Thoracic aorta (tissue), 2 donors: ENCODE results near the gene XRN2. TPM values are rescaled to one million over a fixed set of nuclear protein-coding genes. Genes with fewer than 3 reads are reported as not detected.
"Not testable (repeated sequence)": the region's sequence is repeated elsewhere in the genome, so short reads cannot be mapped to it uniquely, and the experiment has no call there.

Experiments
- ATAC-seq: fragments of 150-250 bp; one replicate; pipeline ENCODE4 v1.8.0; 2017; ENCODE audit warnings: low read depth; ENCODE audit not compliant: insufficient number of reproducible peaks, low FRiP score
- DNase-seq: peaks from one replicate; pipeline ENCODE4 v3.0.0-alpha.2; 2020; ENCODE audit warnings: low spot score
- H3K27ac ChIP-seq, 2 donors: fragments of 200-600 bp; sonication (generic); 1 replicate in 1 of 2; 2 replicates in 1 of 2; pipeline ENCODE4 v1.5.1; 2016; ENCODE audit warnings: mild to moderate bottlenecking in 2 of 2, moderate library complexity in 2 of 2
- H3K27me3 ChIP-seq: fragments of 200-600 bp; sonication (generic); replicated peaks from 2 replicates; pipeline ENCODE4 v1.6.0; 2016; ENCODE audit warnings: mild to moderate bottlenecking; ENCODE audit not compliant: insufficient read depth
- H3K36me3 ChIP-seq: fragments of 200-600 bp; sonication (generic); one replicate; pipeline ENCODE4 v1.5.1; 2016
- H3K4me1 ChIP-seq, 2 donors: fragments of 200-600 bp; sonication (generic); 1 replicate in 1 of 2; 2 replicates in 1 of 2; pipeline versions ENCODE4 v1.5.1 to v1.6.0; 2016; ENCODE audit warnings: low read depth in 2 of 2, mild to moderate bottlenecking in 1 of 2; ENCODE audit not compliant: control insufficient read depth in 1 of 2
- H3K4me3 ChIP-seq: fragments of 200-600 bp; sonication (generic); 2 replicates; pipeline ENCODE4 v1.5.1; 2016; ENCODE audit warnings: mild to moderate bottlenecking
- H3K9me3 ChIP-seq: fragments of 200-600 bp; sonication (generic); 2 replicates; pipeline ENCODE4 v1.5.1; 2016
- CTCF ChIP-seq: fragments of 200-600 bp; sonication (generic); IDR thresholded peaks from one replicate; pipeline ENCODE4 v1.5.1; 2019; ENCODE audit warnings: antibody characterized with exemption
- total RNA-seq, 2 donors: library from RNA; depleted of rRNA; stranded (reverse); fragments of >200 nt; gene quantifications; one replicate each; pipeline versions ENCODE4 v1.1.0 to v1.2.3, GENCODE V29; 2016

The XRN2 gene
- total RNA-seq, 2 donors from 2014 or later: 44.7 to 72.2 TPM

DNA sequence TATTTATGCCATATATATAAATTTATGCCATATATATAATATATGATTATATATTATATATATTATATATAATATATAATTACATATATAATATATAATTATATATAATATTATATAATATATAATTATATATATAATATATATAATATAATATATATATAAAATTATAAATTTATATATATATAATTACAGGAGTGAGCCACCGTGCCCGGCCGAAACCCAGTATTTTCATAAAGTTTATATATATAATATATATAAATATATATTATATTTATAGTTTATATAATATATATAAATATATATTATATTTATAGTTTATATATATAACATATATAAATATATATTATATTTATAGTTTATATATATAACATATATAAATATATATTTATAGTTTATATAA is 62.6 kb downstream of the XRN2 start:
- ATAC-seq: no peak
- TF ChIP-seq CTCF: no peak
- Histone ChIP-seq H3K27ac (no peak overlapping the region), H3K36me3 (peaks cover 35% of the 10 kb centered on the region), H3K4me3 (no peak overlapping the region), H3K4me1 (no peaks in the 10 kb centered on the region), H3K9me3 (no peaks in the 10 kb centered on the region), H3K27me3 (no peaks in the 10 kb centered on the region)
- DNase-seq: no peak

DNA sequence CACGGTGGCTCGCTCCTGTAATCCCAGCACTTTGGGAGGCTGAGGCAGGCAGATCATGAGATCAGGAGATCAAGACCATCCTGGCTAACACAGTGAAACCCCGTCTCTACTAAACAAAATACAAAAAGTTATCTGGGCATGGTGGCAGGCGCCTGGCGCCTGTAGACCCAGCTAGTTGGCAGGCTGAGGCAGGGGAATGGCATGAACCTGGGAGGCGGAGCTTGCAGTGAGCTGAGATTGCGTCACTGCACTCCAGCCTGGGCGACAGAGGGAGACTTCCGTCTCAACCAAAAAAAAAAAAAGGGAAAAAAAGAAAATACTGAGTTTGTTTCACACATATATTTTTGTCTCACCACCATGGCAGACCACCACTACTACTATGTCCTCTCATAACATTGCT is 63.1 kb downstream of the XRN2 start:
- H3K4me1 ChIP-seq: not testable (repeated sequence)

GRCh38 chr20:21368791-21369190 is 65.7 kb downstream of the XRN2 start:
- H3K36me3 ChIP-seq: peaks cover 20% of the 10 kb centered on the region
- ATAC-seq: no peak
- no peak overlapping the region for H3K27ac ChIP-seq
- no peak for TF ChIP-seq CTCF
- no peaks in the 10 kb centered on the region for H3K4me1 ChIP-seq
- DNase-seq: no peak
- no peaks in the 10 kb centered on the region for H3K9me3 ChIP-seq
- H3K27me3 ChIP-seq: no peaks in the 10 kb centered on the region
- no peak overlapping the region for H3K4me3 ChIP-seq

More for the DNA sequence above, 63.1 kb downstream of the XRN2 start:
- not testable (repeated sequence) for H3K4me3 ChIP-seq, H3K27ac ChIP-seq, H3K27me3 ChIP-seq, ATAC-seq, DNase-seq, H3K9me3 ChIP-seq
- H3K36me3 ChIP-seq: peaks cover 32% of the 10 kb centered on the region

DNA sequence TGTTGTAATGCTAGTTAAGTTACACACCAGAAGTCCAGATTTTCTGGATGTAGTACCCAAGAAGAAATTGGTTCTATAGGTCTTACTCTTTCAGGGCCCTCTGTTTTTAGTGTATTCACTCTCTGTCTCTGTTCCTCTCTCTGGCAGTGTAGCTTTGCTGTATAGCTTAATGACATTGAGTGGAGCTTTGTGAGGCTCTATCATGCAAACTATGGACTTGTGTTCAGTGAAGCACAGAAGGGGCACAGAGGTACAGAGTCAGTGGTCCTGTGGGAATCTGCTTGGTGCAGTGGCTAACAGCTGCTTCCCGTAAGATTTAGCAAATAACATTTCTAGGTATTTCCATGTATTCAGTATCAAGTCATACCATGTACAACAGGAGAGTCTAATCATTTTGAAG is 68.1 kb downstream of the XRN2 start:
- no peak overlapping the region for H3K27ac ChIP-seq
- H3K4me1 ChIP-seq: no peaks in the 10 kb centered on the region
- no peaks in the 10 kb centered on the region for H3K9me3 ChIP-seq
- DNase-seq (no peak), ATAC-seq (no peak)
- H3K36me3 ChIP-seq: peaks cover 12% of the 10 kb centered on the region
- H3K27me3 ChIP-seq: no peaks in the 10 kb centered on the region
- TF ChIP-seq CTCF: no peak
- H3K4me3 ChIP-seq: no peak overlapping the region

GRCh38 chr20:21372016-21372415 is 68.9 kb downstream of the XRN2 start:
- no peaks in the 10 kb centered on the region for H3K27me3 ChIP-seq
- no peak overlapping the region for H3K27ac ChIP-seq
- H3K36me3 ChIP-seq: peaks cover 9% of the 10 kb centered on the region
- no peak for TF ChIP-seq CTCF
- DNase-seq: no peak
- H3K4me3 ChIP-seq: no peak overlapping the region
- no peaks in the 10 kb centered on the region for H3K9me3 ChIP-seq
- no peak for ATAC-seq
- H3K4me1 ChIP-seq: no peaks in the 10 kb centered on the region

DNA sequence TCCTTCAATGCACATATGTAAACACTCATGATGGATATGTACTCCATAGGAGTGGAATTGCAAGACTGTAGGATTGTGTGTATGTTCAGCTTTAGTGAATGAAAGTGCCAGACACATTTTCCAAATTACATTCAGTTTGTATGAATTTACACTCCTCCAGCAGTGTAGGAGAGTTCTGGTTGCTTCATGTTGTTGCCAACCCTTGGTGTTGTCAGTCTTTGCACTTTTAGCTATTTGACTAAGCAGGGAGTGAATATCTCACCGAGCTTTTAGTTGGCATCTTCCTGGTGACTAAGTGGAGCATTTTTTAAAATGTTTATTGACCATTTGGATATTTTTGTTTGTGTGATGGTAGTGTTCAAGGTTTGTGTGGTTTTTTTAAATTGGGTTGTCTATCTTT is 70.3 kb downstream of the XRN2 start:
- Histone ChIP-seq H3K4me1 (no peaks in the 10 kb centered on the region), H3K27ac (no peak overlapping the region), H3K4me3 (no peak overlapping the region), H3K36me3 (peaks cover 12% of the 10 kb centered on the region), H3K27me3 (no peaks in the 10 kb centered on the region), H3K9me3 (no peaks in the 10 kb centered on the region)
- no peak for ATAC-seq
- no peak for DNase-seq
- TF ChIP-seq CTCF: no peak
